A549 (cell line): ENCODE results near the gene PDE8A.

Source experiments
- GATA3 ChIP-seq: IDR thresholded peaks from 2 replicates; pipeline ENCODE4 v1.6.1; 2012; ENCODE audit warnings: borderline replicate concordance
- RCOR1 ChIP-seq: fragments of 150-350 bp; IDR thresholded peaks from 2 replicates; pipeline ENCODE4 v1.6.1; 2014; ENCODE audit warnings: antibody characterized with exemption, low read length, low read depth
- SMC3 ChIP-seq: fragments of >200 bp; sonication (Bioruptor Twin); formaldehyde crosslinking; IDR thresholded peaks from 3 replicates; pipeline ENCODE4 v1.6.1; 2018; ENCODE audit warnings: inconsistent platforms
- TF ChIP-seq, protein P1 (sequence below): IDR thresholded peaks from 2 replicates; pipeline ENCODE4 v1.6.1; 2012
- TF ChIP-seq, protein P2 (sequence below): fragments of >200 bp; sonication (Bioruptor Twin); formaldehyde crosslinking; IDR thresholded peaks from 3 replicates; pipeline ENCODE4 v1.5.1; 2016

DNA sequence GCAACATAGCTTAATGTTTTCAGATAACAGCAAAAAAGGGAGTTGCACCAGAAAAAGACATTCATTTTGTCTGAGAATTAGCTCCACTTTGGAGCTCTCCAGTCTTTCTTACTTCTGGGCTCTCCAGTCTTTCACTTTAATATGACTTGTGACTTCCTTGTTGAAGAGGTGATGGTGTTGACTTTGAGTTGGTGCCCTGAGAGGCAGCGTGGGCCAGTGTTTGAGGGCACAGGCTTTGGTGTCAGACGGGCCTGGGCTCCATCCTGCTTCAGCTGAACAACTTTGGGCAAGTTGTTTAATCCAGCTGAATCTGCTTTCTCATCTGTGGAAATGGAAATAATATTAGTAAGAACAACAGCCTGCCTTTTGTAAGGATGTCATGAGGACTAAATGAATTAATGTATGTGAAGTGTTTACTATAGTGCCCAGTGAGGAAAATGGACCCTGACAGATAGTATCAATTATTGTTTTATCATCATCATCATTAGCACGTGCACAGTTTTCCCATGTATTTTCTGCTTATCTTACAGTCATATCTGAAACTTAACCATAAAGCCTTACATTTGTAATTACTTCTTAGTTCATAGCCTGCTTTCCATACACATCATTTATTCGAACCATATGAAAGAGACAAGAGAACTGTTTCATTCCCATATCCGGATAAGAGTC, 108.4 kb downstream of the PDE8A start:
- TF ChIP-seq, protein P1, sequence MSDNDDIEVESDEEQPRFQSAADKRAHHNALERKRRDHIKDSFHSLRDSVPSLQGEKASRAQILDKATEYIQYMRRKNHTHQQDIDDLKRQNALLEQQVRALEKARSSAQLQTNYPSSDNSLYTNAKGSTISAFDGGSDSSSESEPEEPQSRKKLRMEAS, result no peak
- TF ChIP-seq, protein P2, sequence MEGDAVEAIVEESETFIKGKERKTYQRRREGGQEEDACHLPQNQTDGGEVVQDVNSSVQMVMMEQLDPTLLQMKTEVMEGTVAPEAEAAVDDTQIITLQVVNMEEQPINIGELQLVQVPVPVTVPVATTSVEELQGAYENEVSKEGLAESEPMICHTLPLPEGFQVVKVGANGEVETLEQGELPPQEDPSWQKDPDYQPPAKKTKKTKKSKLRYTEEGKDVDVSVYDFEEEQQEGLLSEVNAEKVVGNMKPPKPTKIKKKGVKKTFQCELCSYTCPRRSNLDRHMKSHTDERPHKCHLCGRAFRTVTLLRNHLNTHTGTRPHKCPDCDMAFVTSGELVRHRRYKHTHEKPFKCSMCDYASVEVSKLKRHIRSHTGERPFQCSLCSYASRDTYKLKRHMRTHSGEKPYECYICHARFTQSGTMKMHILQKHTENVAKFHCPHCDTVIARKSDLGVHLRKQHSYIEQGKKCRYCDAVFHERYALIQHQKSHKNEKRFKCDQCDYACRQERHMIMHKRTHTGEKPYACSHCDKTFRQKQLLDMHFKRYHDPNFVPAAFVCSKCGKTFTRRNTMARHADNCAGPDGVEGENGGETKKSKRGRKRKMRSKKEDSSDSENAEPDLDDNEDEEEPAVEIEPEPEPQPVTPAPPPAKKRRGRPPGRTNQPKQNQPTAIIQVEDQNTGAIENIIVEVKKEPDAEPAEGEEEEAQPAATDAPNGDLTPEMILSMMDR, result no peak
- TF ChIP-seq RCOR1 (no peak), GATA3 (no peak), SMC3 (no peak)
